ENCODE data around the gene NDUFV2. TPM values are rescaled to one million over a fixed set of nuclear protein-coding genes. Genes with fewer than 3 reads are reported as not detected.

NDUFV2 gene
- 100 to 1,000 TPM in 2 of 4 donors, 10 to 100 TPM in 2; 66.3 to 161 (median 97.9) TPM for total RNA-seq

GRCh38 chr18:9102508-9103375, at the start of gene NDUFV2:
NDUFV2 (plus strand) TSS chr18:9102699; CDS start chr18:9102744, 45 bp downstream.
- no peak for TF ChIP-seq CTCF (IDR thresholded peaks at IDR 0.05; ENCODE audit: low read depth)

- no peak for TF ChIP-seq CTCF (IDR thresholded peaks at IDR 0.05; ENCODE audit: low read depth)
Observed at GRCh38 chr18:9053814-9054213, 48.7 kb upstream of the NDUFV2 start.

- no peak for TF ChIP-seq CTCF (IDR thresholded peaks at IDR 0.05; ENCODE audit: low read depth)
Observed at GRCh38 chr18:9055185-9055584, 47.3 kb upstream of the NDUFV2 start.

- TF ChIP-seq CTCF (IDR thresholded peaks at IDR 0.05; ENCODE audit: low read depth): no peak
Observed at GRCh38 chr18:9055626-9056025, 46.9 kb upstream of the NDUFV2 start.

- TF ChIP-seq CTCF (IDR thresholded peaks at IDR 0.05; ENCODE audit: low read depth): no peak
Observed at GRCh38 chr18:9057646-9058045, 44.9 kb upstream of the NDUFV2 start.

- no peak for TF ChIP-seq CTCF (IDR thresholded peaks at IDR 0.05; ENCODE audit: low read depth)
Observed at GRCh38 chr18:9058406-9058805, 44.1 kb upstream of the NDUFV2 start.

GRCh38 chr18:9062418-9062751, 40.1 kb upstream of the NDUFV2 start:
- TF ChIP-seq CTCF (IDR thresholded peaks at IDR 0.05; ENCODE audit: low read depth): no peak

All from subcutaneous adipose tissue (tissue), 4 donors.